Activated CD8-positive, alpha-beta memory T cell treated with anti-CD3 and anti-CD28 coated beads for 1 hour (primary cell): Measurements from ENCODE around the gene PRKCQ.
A peak's percentile ranks its signal among the peaks of the same experiment; 100 is the strongest.
"Not testable (repeated sequence)": the region's sequence is repeated elsewhere in the genome, so short reads cannot be mapped to it uniquely, and the experiment has no call there.

Experiments used
- DNase-seq, 2 donors: peaks; one replicate each; pipeline ENCODE4 v3.0.0-alpha.2; 2020; ENCODE audit warnings: low read depth in 1 of 2; ENCODE audit errors: extremely low read depth in 1 of 2

PRKCQ gene

DNA sequence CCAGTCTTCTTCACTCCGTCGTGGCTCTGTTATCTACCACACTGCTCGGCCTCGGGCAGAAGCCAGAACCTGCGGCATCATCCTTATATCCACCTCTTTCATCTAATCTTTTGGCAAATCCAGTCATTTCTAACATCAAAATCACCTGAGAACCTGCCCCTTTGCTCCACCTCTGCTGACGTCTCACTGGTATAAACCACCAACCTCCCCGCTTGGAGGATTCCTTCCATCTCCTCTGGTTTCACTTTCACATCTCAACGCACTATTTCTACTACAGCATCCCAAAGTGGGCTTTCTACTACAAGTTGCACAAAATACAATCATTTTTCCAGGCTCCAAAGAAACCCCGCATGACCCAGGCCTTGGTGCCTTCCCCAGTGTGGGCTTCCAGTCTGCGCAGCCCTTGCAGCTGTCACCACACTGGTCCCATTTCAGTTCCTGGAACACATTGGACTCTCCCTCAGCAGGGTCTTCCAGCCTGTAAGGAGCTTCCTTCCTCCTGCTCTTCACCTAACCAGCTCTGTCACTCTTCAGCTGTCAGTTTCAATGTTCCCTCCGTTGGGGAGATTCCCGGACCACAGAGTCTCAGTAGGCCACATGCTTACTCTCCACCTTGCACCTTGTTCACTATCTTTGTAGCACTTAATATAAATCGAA is 85.0 kb downstream of the PRKCQ start:
- DNase-seq = peak in 1 of 2 donors; percentile 14

DNA sequence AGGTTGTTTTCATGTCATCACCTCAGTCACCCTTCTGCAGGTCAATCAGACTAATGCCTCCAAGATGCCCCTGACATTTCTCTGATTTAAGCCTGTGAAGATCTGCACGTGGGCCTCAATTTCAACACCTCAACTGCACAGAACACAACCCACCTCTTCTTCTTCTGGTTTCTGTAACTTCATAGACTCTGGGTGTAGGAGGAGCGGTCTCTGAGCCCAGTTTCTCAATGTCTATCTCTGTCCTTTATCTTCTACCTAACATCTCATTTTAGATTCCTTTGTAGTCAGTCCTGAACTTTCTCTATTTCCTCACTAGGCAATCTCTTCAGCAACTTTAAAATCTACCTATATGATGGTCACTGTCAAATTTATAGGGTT is 85.6 kb downstream of the PRKCQ start:
- DNase-seq = no peak

DNA sequence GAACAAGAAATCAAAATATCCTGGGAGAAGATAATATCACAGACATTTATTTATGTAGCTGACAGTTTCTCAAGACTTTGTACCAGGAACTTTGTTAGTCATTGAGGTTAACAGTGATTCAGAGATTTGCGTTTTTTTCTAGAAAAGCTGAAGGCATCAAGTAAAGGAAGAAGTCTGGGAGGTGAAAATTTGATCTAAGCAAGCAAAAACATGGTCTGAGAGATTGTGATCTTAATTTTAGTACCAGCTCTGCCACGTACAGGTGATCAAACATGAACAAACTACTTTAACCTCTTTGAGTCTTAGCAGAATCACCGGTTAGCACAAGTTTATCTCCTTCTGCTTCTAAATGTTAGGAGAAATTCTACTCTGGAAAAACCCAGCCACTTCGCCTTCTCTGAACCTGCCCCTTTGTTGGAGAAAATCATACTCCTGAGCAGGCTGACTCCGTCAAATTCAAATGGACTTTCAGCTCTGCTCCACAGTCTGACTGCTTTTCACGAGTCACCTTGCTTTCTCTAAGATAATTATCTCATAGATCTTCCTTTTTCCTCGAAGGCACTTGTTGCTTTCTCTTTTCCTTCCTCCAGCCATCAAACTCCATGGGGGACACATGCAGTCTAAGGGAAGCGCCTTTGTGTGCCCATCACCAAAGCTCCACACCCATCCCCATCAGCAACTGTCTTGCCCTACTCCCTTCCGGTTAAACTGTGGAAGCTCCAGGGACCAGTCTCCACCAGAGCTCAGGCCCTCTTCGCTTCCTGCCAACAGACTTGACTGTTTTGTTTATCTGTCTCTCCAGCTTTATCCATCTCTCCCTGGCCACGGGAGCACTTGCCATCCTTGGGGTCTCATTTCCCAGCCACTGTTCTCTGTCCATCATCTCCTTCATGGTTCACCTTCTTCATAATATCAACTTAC is 86.3 kb downstream of the PRKCQ start:
- no peak for DNase-seq

DNA sequence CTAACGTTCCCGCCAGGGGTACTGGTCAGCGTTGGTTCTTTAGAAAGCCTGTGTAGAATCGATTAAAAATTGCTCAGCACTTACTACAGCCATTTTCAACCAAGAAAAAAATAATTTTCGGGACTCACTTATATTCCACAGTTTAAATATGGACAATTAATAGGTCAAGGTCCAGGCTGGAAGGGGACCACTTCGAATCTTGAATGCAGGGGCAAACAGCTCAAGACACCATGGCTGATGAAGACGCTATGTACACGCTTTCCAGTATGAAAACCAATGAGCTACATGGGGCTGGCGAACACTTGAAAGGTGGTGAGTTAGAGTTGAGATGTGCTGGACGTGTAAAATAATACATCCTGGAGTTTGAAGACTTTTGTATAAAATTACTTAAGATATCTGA is 87.2 kb downstream of the PRKCQ start:
- no peak for DNase-seq

DNA sequence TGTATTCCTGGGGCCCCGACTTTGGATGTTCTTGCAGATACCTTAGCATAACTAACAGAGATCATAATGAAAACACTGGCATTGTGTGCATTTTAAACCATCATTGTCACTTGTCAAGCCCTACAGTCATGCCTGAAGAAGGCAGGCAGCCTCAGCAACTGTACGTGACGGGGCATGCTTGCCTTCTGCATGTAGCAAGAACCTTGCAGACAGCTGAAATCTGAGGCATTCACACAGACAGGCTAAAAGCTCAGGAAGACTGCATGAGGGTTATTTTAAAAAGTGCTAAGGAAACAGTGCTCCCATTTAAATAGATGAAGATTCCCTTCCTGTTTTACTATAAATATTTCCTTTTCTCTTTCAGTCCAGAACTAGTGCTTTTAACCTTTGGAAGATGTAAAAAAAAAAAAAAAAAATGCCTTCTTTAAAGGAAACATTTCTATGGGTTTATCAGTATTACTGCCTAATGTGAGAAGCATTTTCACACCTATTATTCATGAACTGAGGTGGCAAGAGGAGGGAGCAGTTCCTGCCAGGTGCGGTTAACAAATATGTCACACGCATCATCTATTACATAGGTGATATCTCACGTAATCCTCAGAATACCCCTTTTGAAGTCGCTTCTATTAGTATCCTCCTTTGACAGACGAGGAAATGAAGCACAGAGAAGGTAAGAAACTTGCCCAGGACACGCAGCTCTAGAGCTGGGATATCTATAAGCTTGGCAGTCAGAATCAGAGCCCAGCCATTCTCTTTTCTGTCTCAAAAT is 88.1 kb downstream of the PRKCQ start:
- DNase-seq = no peak

DNA sequence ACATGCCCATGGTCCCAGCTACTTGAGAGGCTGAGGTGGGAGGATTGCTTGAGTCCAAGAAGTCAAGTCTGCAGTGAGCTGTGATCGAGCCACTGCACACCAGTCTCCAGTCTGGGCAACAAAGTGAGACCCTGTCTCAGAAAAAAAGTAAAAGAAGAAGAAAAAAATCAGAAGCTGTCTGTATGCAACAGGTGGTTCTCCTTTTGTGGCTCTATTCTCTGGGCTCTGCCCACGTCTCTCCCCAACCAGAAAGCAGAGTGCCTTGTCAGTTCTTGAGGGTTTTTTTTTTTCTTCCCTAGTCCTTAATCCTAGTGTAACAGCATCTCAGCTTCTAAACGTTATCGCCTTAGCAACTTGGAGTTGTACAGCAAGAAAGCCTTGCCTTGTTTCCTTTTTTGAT is 89.5 kb downstream of the PRKCQ start:
- DNase-seq = no peak

DNA sequence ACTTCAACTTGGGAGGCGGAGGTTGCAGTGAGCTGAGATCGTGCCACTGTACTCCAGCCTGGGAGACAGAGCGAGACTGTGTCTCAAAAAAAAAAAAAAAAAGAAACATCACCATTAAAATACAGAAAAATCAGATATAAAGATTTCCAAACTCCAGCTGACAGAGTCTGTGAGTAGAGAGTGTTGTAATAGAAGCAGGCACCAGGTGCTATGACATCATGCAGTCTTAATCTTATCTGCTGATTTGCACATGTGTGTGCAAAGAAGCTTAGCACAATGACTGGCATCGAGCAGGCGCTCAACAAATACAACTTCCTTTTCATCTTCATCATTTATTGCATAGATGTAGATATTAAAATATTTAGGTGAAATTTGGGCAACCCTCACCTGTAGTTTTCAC is 92.2 kb downstream of the PRKCQ start:
- DNase-seq = no peak

DNA sequence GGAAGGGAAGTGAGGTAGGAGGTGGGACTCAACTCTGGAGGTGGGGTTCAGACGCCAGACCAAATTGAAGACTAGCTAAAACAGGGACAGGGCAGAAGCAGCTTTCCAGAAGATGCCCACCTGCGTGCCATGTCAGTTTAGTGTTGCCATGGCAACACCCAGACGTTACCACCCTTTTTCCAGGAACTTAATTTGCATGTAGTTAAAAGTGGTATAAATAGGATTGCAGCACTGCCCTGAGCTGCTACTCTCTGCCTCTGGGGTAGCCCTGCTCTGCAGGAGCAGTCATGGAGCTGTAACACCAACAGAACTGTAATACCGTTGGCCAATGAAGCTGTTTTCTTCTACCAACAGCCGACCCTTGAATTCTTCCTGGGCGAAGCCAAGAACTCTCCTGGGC is 93.8 kb downstream of the PRKCQ start:
- DNase-seq = no peak

DNA sequence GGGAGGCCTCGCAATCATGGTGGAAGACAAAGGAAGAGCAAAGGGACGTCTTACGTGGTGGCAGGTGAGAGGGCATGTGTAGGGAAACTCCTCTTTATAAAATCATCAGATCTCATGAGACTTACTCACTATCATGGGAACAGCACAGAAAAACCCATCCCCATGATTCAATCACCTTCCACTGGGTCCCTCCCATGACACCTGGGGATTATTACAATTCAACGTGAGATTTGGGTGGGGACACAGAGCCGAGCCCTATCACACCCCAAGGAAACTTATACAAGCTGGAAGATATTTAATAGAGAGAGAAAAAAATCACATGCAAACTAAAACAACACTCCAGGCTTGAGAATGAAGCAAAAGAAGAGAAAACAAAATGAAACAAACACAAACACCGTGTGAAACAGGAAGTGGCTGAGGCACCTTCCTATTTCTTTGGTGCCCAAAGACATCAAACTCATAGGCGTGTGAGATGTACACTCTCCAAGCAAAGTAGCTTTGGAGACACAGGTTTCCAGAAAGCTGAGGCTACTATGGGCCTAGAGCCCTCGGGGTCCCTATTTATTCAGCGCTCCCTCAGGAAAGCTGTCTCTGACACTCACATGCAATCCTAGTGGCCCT is 97.2 kb downstream of the PRKCQ start:
- DNase-seq = no peak

DNA sequence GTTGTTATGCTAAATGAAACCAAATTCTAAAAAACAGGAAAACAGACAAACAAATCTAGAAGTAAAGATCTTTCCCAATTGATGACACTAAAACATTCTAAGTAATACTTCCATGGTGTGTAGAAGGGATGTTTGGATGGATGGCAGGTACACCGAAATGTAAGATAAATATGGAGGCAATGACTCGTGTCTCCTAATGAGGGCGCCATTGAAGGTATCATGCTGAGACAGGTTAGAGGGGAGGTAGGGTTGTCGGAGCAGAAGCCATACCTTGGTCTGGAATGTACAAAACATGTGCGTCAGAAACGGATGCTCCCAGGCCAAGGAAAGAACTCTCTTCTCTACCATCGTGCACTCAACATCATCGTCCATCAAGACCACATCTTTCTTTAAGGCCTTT is 101.4 kb downstream of the PRKCQ start:
- no peak for DNase-seq

DNA sequence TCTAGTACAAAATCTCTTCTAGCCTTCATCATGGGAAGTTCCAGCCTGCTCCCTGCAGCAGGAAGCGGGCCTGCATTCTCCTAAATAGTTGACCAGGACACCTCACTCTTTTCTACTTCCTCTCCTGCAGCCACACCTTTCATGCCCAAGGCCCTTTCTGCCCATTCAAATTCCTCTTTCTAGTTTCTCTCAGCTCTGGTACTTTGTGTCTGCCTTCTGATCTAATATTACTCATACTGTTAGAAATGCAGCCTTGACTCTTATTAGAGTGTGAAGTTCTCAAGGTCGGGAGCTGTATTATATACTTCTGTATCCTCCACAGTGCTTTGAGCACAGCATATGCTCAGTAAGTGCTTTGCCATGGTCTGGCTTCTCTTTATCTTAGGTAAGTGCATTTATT is 103.1 kb downstream of the PRKCQ start:
- no peak for DNase-seq

DNA sequence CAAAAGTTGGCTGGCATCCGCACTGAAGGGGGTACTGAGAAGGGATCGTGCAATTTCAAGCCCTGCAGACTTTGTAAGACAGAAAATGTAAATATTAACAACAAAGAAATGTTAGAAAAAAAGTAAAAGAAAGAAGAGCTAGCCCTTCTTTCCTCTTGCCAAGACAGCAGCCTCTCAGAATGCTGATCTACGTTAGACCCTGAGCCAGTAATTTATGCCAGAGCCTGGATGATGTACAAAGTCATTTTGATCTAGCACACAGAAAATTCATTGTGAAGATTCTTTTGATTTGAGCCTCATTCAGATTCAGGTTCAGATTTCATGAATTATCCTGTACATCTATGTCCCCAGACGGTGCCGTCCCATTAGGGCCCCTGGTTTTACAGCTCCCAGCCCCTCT is 105.2 kb downstream of the PRKCQ start:
- no peak for DNase-seq

DNA sequence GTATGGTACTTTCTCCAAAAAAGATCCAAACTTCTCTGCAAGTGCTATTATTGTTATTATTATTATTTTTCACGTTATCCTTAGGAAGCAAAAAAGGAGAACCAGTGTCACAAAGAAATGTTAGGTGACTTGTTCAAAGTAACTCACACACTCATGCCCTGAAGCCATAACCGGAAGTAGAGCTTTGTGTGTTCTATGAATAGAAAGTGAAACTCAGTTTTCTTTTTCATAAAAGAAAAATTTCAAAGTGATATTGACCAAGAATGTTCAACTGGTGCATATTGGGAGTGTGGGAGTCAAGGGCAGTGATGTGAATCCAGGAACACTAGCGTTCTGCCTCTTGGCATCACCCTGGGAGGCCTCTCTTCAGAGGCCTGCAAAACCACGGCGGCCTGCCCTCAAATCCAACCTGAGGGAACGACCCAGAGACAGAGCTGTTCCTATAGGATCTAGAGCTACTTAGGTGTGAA is 106.1 kb downstream of the PRKCQ start:
- no peak for DNase-seq

DNA sequence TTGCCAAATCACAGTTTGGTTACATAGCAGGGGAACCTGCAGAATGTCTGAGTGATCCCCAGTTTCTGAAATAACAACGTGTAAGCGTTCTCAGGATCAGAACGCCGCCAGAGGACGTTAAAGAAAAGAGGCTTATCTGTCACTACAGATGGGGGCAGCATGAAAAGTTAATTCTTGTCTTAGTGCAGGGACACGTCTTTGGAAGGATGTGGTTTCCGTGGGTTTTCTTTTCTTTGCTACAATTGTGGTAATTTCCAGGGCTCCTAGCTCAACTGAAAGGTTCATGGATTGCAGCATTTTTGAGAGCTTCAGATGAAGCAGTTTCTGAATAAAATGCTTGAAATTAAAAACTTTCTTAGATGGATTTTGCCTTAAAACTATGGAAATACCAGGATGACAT is 106.6 kb downstream of the PRKCQ start:
- no peak for DNase-seq

DNA sequence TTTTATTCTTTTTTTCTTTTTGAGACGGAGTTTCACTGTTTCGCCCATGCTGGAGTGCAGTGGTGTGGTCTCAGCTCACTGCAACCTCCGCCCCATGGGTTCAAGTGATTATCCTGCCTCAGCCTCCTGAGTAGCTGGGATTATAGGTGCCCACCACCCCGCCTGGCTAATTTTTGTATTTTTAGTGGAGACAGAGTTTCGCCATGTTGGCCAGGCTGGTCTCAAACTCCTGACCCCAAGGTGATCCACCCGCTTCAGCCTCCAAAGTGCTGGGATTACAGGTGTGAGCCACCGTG is 107.4 kb downstream of the PRKCQ start:
- not testable (repeated sequence) for DNase-seq

DNA sequence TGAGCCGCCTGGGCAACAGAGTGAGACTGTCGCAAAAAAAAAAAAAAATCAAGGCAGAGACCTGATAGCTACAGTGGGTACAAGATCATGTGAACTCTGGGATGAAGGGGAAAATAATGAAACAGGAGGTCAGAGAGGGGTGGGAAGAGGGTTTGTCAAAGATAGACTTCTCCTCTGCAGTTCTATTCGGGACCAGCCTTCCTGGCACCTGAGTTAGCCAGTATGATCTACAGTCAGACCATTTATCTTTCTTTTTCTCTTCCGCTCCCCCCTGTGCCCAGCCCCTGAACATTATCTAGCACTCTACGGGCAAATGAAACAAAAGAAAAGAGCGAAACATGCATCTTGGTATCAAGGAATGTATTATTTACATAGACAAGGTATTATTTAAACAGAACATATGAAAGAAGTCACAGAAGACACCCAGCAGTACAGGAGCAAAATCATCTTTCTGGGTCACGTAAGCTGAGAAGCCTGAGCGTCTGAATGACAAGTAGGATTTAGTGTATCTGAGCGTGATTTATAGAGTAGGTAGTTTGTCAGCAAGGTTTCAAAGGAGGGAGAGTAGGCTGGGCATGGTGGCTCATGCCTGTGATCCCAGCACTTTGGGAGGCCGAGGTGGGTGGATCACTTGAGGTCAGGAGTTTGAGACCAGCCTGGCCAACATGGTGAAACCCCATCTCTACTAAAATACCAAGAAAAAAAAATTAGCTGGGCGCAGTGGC is 109.0 kb downstream of the PRKCQ start:
- no peak for DNase-seq

DNA sequence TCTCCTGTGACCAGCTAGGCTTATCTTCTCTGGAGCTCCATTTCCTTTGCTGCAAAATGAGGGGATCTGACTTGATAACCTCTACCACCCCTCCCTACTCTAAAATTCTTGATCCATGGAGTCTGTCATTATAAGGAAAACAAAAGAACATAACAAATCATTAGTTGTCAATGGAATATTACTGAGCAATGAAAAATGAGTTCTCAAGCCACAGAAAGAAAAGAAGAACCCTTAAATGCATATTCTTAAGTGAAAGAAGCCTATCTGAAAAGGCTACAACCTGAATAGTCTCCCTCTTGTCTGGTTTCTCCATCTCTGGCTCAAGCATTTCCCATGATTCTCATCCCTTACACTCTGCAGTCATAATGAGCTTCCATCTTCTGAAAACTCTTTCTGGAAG is 110.4 kb downstream of the PRKCQ start:
- DNase-seq = no peak

DNA sequence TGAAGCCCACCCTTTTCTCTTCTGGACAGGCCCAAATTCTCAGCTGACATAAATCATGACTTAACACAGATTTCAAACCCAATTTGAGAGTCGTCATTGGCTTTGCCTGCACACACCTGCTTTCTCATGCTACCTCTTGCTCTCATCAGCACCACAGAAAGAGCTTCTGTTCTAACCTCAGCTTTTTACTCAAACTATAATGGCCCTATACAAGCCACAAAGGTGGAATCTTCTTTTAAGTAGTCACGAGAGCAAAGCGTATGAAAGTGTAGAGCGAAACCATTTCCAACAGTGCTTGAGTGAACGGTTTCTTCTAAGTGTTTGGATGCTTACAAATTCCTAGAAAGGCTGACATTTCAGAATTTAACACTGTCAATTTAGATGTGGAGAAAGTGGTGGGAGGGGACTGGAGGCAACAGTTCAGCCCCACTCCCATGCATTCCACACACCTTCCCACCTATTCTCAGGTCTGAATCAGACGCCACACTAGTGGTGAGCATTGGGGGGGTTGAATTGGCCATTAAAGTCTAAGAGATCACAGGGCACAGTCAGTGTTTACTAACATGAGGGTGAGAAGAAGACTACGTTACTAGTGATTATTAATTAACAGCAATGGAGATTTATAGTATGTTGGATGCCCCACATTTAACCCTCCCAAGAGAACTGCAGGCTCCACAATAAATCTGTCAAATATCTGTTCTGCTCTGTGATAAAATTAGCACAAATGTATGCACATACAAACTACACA is 114.0 kb downstream of the PRKCQ start:
- no peak for DNase-seq

DNA sequence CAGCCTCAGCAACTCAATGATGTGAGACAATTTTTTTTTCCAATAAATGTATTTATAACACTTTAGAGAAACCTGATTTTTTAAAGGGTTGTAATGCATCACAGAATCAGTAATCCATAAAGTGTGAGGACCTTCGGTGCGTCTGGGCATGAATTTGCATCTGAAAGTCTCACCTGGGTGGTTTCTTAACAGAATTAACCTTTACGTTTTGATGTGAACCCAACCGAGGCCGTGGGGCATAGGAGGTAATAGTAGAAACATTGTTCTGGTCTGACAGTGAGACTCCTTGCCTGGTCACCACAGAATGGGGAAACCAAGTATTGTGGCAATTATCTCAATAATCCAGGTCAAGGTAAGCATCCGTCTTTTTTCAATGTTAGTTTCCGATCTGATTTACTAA is 114.6 kb downstream of the PRKCQ start:
- no peak for DNase-seq

DNA sequence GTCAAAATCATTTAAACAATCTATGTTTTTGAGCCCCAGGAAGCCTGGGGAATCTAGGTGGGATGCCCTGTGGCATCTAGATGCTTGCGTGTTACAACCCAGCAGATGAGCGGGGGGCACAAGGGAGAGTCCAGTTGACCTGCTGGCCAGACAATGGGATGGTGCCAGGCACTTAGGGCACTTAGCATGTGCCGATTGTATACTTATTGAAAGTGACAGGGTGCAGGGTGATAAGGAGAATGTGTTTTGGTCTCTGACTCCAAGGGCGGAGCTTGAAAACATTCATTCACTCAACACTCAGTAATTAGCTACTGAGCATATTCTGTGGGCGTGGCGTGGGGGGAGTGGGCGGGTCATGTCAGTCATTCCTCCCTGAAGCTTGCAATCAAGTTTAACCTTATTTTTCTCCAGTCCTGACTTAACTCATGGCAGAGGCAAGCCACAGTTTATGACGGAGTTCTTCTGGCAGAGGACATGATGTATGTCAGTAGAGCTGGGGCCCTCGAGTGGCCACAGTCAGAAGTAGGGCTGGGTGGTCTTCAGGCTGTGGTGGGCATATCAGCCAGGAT is 115.1 kb downstream of the PRKCQ start:
- DNase-seq = no peak
